GM18870 (cell line): Measurements from ENCODE around the gene SLC7A6OS.

ENCODE experiments used
- ATAC-seq: cut with Tn5 transposase; IDR thresholded peaks from one replicate; pipeline ENCODE4 v1.9.1; 2021; ENCODE audit warnings: moderate library complexity; ENCODE audit not compliant: unreplicated experiment

The SLC7A6OS gene

GRCh38 chr16:68310774-68311511 is at the start of gene SLC7A6OS, which contains the start of gene PRMT7:
TSS of gene SLC7A6OS (minus strand) at chr16:68310946. CDS start at chr16:68310926, 20 bp downstream.
TSS of gene PRMT7 (plus strand) at chr16:68311019. CDS start at chr16:68315980, 4,961 bp downstream.
- peak; percentile 89 for ATAC-seq

- no peak for ATAC-seq
Observed at GRCh38 chr16:68359398-68360191, 48.8 kb upstream of the SLC7A6OS start.

GRCh38 chr16:68358951-68359350 is 48.2 kb upstream of the SLC7A6OS start:
- no peak for ATAC-seq

GRCh38 chr16:68357923-68358322 is 47.2 kb upstream of the SLC7A6OS start:
- no peak for ATAC-seq

- ATAC-seq: no peak
Observed at GRCh38 chr16:68357521-68357922, 46.8 kb upstream of the SLC7A6OS start.

GRCh38 chr16:68356919-68357286 is 46.2 kb upstream of the SLC7A6OS start:
- ATAC-seq: no peak

- ATAC-seq: peak; percentile 79
Observed at GRCh38 chr16:68356249-68356918, 45.6 kb upstream of the SLC7A6OS start.

GRCh38 chr16:68355447-68356248 is 44.9 kb upstream of the SLC7A6OS start:
- ATAC-seq: peak; percentile 6

GRCh38 chr16:68354816-68355215 is 44.1 kb upstream of the SLC7A6OS start:
- ATAC-seq: no peak

GRCh38 chr16:68353366-68353765 is 42.6 kb upstream of the SLC7A6OS start:
- ATAC-seq: no peak

- ATAC-seq: no peak
Observed at GRCh38 chr16:68351991-68352431, 41.3 kb upstream of the SLC7A6OS start.

GRCh38 chr16:68351463-68351862 is 40.7 kb upstream of the SLC7A6OS start:
- ATAC-seq: no peak

- no peak for ATAC-seq
Observed at GRCh38 chr16:68350813-68351350, 40.1 kb upstream of the SLC7A6OS start.

- no peak for ATAC-seq
Observed at GRCh38 chr16:68349838-68350410, 39.2 kb upstream of the SLC7A6OS start.

- ATAC-seq: no peak
Observed at GRCh38 chr16:68348639-68349445, 38.1 kb upstream of the SLC7A6OS start.

- no peak for ATAC-seq
Observed at GRCh38 chr16:68347605-68348004, 36.9 kb upstream of the SLC7A6OS start.

- ATAC-seq: no peak
Observed at GRCh38 chr16:68346892-68347480, 36.2 kb upstream of the SLC7A6OS start.

GRCh38 chr16:68345958-68346635 is 35.4 kb upstream of the SLC7A6OS start:
- ATAC-seq: no peak
